Measurements from ENCODE around the gene CCDC39. TPM values are rescaled to one million over a fixed set of nuclear protein-coding genes. Genes with fewer than 3 reads are reported as not detected.
A peak's percentile ranks its signal among the peaks of the same experiment; 100 is the strongest.

Gene CCDC39
- under 1 TPM in 1 of 4 donors, not detected in 3; 0.09 TPM for polyA plus RNA-seq
- long read RNA-seq, donor 1: 0 reads
- long read RNA-seq, donor 2: 0 reads
- long read RNA-seq, donor 3, partial matches to known transcripts: 8 of 8 reads
- long read RNA-seq, donor 3, other reads (novel, unspliced or antisense): 0 of 8 reads
- long read RNA-seq, donor 4: 0 reads
- long read RNA-seq, donor 5: 0 reads
- long read RNA-seq, donor 6: 0 reads
- long read RNA-seq, donor 7: 0 reads
- long read RNA-seq, donor 8: 0 reads
- long read RNA-seq, donor 9: 0 reads
- long read RNA-seq, donor 10, partial matches to known transcripts: 27 of 27 reads
- long read RNA-seq, donor 10, other reads (novel, unspliced or antisense): 0 of 27 reads

DNA sequence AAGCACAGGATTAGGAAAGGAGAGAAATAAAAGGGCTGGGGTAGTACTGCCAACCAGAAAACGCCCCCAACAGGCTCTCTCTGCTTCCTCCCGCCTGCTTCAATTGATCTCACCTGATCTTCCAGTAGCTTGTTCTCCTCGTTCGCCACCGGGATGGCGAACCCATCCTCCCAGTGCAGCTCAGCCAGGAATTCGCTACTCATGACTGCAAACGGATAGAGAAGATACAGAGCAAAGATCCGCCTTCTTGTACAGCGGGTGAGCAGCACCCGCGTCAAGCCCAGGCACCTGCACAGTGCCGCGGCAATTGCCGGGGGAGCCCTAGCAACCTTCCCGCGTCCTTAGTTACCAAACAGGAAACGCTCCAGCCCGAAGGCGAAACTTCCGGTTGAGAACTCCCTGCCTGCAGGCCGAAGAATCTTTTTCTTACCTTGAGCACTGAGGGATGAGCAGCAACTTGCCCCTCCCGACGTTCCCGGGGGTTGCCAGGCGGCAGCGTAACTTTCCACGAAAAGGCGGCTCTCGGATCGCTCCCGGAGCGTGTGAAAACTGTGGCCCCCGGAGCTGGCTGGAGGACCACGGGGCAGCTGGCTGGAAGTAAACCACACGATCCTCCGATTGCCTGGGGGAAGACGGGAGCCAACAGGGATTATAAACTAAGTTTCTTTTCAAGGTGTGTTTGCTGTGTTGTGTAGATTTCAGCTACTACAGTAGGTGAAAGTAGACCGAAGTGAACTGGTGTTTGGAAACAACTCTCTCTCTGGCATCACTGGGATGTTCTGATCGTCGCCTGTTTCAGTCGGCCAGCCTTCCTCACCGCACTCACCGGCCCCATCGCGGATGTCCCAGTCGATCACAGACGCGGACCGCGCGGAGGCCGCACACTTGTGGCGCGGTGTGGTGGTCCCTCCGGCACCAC is at the start of gene CCDC39:
Gene CCDC39 (minus strand): TSS at position 312 of the 919 bp plus-strand sequence. CDS start 109 bp downstream, at position 203.
- H3K27ac ChIP-seq (ENCODE audit: low read depth in 1 of 3, low read length in 2 of 3): peak within 1 kb of the TSS in 1 of 3 donors; percentile 36
- H3K4me1 ChIP-seq (ENCODE audit: control insufficient read depth in 3 of 3, insufficient read depth in 2 of 3, low read depth in 1 of 3, low read length in 2 of 3): peaks cover 0 to 4% (median 0%) of the 10 kb centered on the region in 3 donors
- H3K36me3 ChIP-seq (ENCODE audit: control insufficient read depth in 3 of 3, insufficient read depth in 2 of 3, low read depth in 1 of 3, low read length in 3 of 3): no peaks in the 10 kb centered on the region
- H3K9me3 ChIP-seq (ENCODE audit: control insufficient read depth in 2 of 2, insufficient read depth in 1 of 2, low read depth in 1 of 2, low read length in 1 of 2): no peaks in the 10 kb centered on the region
- DNase-seq (peak; percentile 70 to 92), FAIRE-seq (no peak)
- H3K27me3 ChIP-seq (ENCODE audit: control insufficient read depth in 3 of 3, insufficient read depth in 3 of 3, low read length in 3 of 3): peaks cover 0 to 18% (median 0%) of the 10 kb centered on the region in 3 donors
- peak within 1 kb of the TSS; percentile 38 to 59 (median 56) for H3K4me3 ChIP-seq (ENCODE audit: low read depth in 1 of 3, low read length in 3 of 3)
- 1% methylated on average over 56 of the region's 56 CpGs for WGBS, 3 donors

DNA sequence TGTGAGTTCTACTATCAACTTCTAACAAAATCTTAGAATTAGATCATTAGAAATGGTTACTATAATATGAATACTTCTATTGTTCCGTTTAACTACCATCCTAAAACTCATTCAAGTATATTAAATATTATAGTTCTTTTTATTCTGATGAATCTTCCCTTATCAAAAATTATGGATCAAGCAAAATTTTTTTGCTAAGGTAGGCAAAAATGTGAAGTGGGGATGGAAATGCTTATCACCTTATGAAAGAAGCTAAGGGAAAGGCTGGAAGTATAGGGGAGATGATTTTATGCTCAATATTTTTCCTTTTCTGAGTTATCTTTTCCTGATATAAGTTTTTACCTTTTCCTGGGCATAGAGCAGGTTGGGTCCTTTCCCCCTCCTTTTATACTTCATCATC is 40.7 kb upstream of the CCDC39 start:
- WGBS, 3 donors: 42 to 80% (median 59%) methylated on average over 1 of the region's 1 CpG
- FAIRE-seq (no peak), DNase-seq (no peak)
- Histone ChIP-seq H3K4me3 (ENCODE audit: low read depth in 1 of 3, low read length in 3 of 3) (no peak overlapping the region), H3K27ac (ENCODE audit: low read depth in 1 of 3, low read length in 2 of 3) (no peak overlapping the region), H3K27me3 (ENCODE audit: control insufficient read depth in 3 of 3, insufficient read depth in 3 of 3, low read length in 3 of 3) (no peaks in the 10 kb centered on the region), H3K4me1 (ENCODE audit: control insufficient read depth in 3 of 3, insufficient read depth in 2 of 3, low read depth in 1 of 3, low read length in 2 of 3) (no peaks in the 10 kb centered on the region), H3K36me3 (ENCODE audit: control insufficient read depth in 3 of 3, insufficient read depth in 2 of 3, low read depth in 1 of 3, low read length in 3 of 3) (no peaks in the 10 kb centered on the region), H3K9me3 (ENCODE audit: control insufficient read depth in 2 of 2, insufficient read depth in 1 of 2, low read depth in 1 of 2, low read length in 1 of 2) (no peaks in the 10 kb centered on the region)

DNA sequence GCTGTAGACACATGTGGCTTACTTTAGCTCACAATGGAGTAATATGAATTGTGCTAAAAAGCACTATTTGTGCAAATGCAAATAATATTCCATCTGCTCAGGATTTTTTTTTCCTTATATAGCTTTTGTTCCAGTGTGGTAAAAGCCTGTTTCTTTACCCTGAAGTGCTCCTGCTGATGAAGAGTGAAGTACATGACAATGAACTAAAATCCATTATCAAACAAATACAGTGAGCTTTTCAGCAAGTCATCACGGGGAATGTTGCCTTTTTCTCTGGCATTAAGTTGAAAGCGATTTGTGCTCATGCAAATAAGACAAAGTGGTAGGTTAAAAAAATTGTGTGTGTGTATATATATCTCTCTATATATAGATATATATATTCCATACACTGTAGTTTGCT is 28.6 kb upstream of the CCDC39 start:
- 32 to 46% (median 34%) methylated on average over 2 of the region's 2 CpGs for WGBS, 3 donors
- FAIRE-seq: no peak

DNA sequence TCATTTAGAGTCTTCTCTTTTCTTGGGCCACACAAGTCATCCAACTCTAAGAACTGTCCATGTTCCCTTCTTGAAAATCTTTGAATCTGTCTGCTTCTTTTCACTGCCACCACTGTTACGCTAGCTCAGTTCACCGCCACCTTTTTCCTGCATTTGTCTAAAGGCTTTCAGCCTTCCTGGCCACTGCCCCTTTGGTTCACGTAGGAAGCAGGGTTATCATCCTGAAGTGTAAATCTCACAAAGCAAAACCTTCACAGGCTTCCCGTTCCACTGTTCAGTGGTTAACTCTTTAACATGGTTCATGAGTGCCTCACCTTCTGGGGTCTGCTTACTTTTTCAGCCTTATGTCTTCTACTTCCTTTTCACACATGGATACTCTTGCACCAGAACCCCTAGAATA is 26.3 kb upstream of the CCDC39 start:
- FAIRE-seq (no peak), DNase-seq (no peak)
- Histone ChIP-seq H3K4me1 (ENCODE audit: control insufficient read depth in 3 of 3, insufficient read depth in 2 of 3, low read depth in 1 of 3, low read length in 2 of 3) (no peaks in the 10 kb centered on the region), H3K27ac (ENCODE audit: low read depth in 1 of 3, low read length in 2 of 3) (no peak overlapping the region), H3K9me3 (ENCODE audit: control insufficient read depth in 2 of 2, insufficient read depth in 1 of 2, low read depth in 1 of 2, low read length in 1 of 2) (no peaks in the 10 kb centered on the region), H3K4me3 (ENCODE audit: low read depth in 1 of 3, low read length in 3 of 3) (no peak overlapping the region), H3K36me3 (ENCODE audit: control insufficient read depth in 3 of 3, insufficient read depth in 2 of 3, low read depth in 1 of 3, low read length in 3 of 3) (no peaks in the 10 kb centered on the region), H3K27me3 (ENCODE audit: control insufficient read depth in 3 of 3, insufficient read depth in 3 of 3, low read length in 3 of 3) (no peaks in the 10 kb centered on the region)
- WGBS, 3 donors: 56 to 75% (median 58%) methylated on average over 4 of the region's 4 CpGs

More for the DNA sequence above, 28.6 kb upstream of the CCDC39 start:
- no peak overlapping the region for H3K27ac ChIP-seq (ENCODE audit: low read depth in 1 of 3, low read length in 2 of 3)
- H3K4me3 ChIP-seq (ENCODE audit: low read depth in 1 of 3, low read length in 3 of 3): no peak overlapping the region
- H3K27me3 ChIP-seq (ENCODE audit: control insufficient read depth in 3 of 3, insufficient read depth in 3 of 3, low read length in 3 of 3): no peaks in the 10 kb centered on the region
- no peak for DNase-seq
- H3K4me1 ChIP-seq (ENCODE audit: control insufficient read depth in 3 of 3, insufficient read depth in 2 of 3, low read depth in 1 of 3, low read length in 2 of 3): no peaks in the 10 kb centered on the region
- H3K36me3 ChIP-seq (ENCODE audit: control insufficient read depth in 3 of 3, insufficient read depth in 2 of 3, low read depth in 1 of 3, low read length in 3 of 3): no peaks in the 10 kb centered on the region
- H3K9me3 ChIP-seq (ENCODE audit: control insufficient read depth in 2 of 2, insufficient read depth in 1 of 2, low read depth in 1 of 2, low read length in 1 of 2): no peaks in the 10 kb centered on the region

DNA sequence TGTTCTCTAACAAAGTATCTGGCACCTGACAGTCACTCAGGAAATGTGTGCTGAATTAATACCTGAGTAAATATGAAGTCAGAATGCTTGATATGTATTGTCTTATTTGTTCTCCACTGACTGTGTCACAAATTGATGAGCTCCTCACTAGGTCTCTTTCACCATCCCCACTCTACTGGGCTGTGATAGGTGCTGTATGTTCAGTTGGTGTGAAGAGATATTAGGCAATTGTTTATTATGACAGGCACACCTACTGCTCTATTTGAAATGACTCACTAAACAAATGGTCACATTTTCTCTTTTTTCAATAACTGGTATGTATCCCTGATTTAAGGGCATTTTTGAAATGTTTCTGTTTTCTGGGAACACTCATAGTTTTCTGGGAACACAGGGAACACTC is 25.2 kb upstream of the CCDC39 start:
- H3K36me3 ChIP-seq (ENCODE audit: control insufficient read depth in 3 of 3, insufficient read depth in 2 of 3, low read depth in 1 of 3, low read length in 3 of 3): no peaks in the 10 kb centered on the region
- H3K27me3 ChIP-seq (ENCODE audit: control insufficient read depth in 3 of 3, insufficient read depth in 3 of 3, low read length in 3 of 3): no peaks in the 10 kb centered on the region
- H3K4me3 ChIP-seq (ENCODE audit: low read depth in 1 of 3, low read length in 3 of 3): no peak overlapping the region
- H3K27ac ChIP-seq (ENCODE audit: low read depth in 1 of 3, low read length in 2 of 3): no peak overlapping the region
- no peaks in the 10 kb centered on the region for H3K9me3 ChIP-seq (ENCODE audit: control insufficient read depth in 2 of 2, insufficient read depth in 1 of 2, low read depth in 1 of 2, low read length in 1 of 2)
- no peaks in the 10 kb centered on the region for H3K4me1 ChIP-seq (ENCODE audit: control insufficient read depth in 3 of 3, insufficient read depth in 2 of 3, low read depth in 1 of 3, low read length in 2 of 3)
- FAIRE-seq (no peak), DNase-seq (no peak)

DNA sequence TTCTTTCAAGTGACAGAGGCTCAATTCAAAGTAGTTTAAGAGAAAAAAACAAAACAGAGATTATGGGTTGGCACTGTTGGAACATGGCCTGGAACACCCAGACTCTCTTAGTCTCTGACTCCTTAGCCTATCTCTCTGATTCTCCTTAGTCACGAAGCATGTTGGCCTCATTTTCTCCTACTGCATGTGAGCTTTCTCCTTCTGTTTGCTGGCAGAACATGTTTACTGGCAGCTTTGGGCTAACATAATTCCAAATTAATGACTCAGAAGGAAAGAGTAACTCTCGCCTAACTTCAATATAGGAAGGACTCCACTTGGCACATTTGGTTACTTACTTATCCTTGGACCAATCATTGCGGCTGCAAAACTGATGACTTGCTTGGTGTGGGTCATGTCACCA is 21.7 kb upstream of the CCDC39 start:
- Histone ChIP-seq H3K27me3 (ENCODE audit: control insufficient read depth in 3 of 3, insufficient read depth in 3 of 3, low read length in 3 of 3) (no peaks in the 10 kb centered on the region), H3K27ac (ENCODE audit: low read depth in 1 of 3, low read length in 2 of 3) (no peak overlapping the region), H3K36me3 (ENCODE audit: control insufficient read depth in 3 of 3, insufficient read depth in 2 of 3, low read depth in 1 of 3, low read length in 3 of 3) (no peaks in the 10 kb centered on the region), H3K4me1 (ENCODE audit: control insufficient read depth in 3 of 3, insufficient read depth in 2 of 3, low read depth in 1 of 3, low read length in 2 of 3) (no peaks in the 10 kb centered on the region), H3K9me3 (ENCODE audit: control insufficient read depth in 2 of 2, insufficient read depth in 1 of 2, low read depth in 1 of 2, low read length in 1 of 2) (no peaks in the 10 kb centered on the region), H3K4me3 (ENCODE audit: low read depth in 1 of 3, low read length in 3 of 3) (no peak overlapping the region)
- DNase-seq: no peak
- WGBS, 3 donors: 76 to 84% (median 79%) methylated on average over 3 of the region's 3 CpGs
- FAIRE-seq: no peak

DNA sequence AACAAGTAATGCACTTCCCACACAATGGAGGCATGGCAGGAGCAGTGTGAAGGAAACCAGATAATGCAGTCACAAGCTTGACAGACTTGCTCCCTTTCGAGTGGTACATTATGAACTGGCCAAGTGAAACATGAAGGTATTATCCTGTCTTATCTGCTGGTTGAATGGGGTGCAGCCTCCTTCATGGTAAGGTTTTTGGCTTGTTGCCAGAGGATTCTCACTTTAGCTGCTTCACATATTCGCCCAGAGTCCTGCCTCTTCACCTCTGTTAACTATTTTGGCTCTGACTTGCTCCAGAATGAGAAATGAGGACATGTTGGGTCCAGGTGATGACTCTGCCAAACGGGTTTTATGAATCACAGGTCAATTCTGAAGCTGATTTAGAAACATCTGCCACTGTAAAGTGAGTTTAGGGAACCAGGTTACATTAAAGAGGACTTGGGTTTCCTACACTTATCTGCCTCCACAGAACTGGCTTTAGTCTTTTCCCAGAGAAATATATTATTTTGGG is 19.5 kb upstream of the CCDC39 start:
- Histone ChIP-seq H3K9me3 (ENCODE audit: control insufficient read depth in 2 of 2, insufficient read depth in 1 of 2, low read depth in 1 of 2, low read length in 1 of 2) (no peaks in the 10 kb centered on the region), H3K27me3 (ENCODE audit: control insufficient read depth in 3 of 3, insufficient read depth in 3 of 3, low read length in 3 of 3) (no peaks in the 10 kb centered on the region), H3K4me1 (ENCODE audit: control insufficient read depth in 3 of 3, insufficient read depth in 2 of 3, low read depth in 1 of 3, low read length in 2 of 3) (no peaks in the 10 kb centered on the region), H3K36me3 (ENCODE audit: control insufficient read depth in 3 of 3, insufficient read depth in 2 of 3, low read depth in 1 of 3, low read length in 3 of 3) (no peaks in the 10 kb centered on the region), H3K27ac (ENCODE audit: low read depth in 1 of 3, low read length in 2 of 3) (no peak overlapping the region), H3K4me3 (ENCODE audit: low read depth in 1 of 3, low read length in 3 of 3) (no peak overlapping the region)
- no peak for DNase-seq
- 26 to 43% (median 27%) methylated on average over 3 of the region's 3 CpGs for WGBS, 3 donors
- no peak for FAIRE-seq

DNA sequence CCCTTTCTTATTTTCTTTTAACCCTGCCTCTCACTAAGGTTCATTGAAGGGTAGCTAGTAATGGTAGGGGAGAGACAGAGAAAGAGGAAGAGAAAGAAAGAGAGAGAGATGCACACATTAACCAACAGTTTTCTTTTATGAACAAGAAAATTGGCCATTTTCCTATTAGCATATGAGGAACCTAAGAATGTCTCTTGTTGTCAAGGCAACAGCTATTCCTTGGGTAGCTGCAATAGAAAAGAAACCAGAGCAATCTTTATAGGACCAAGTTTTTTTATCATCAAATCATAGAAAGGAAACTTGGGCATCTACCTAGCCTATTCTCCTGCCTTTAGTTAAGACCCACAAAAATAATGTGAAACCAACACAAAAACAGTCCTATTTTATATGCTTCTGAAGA is 15.0 kb upstream of the CCDC39 start:
- Histone ChIP-seq H3K9me3 (ENCODE audit: control insufficient read depth in 2 of 2, insufficient read depth in 1 of 2, low read depth in 1 of 2, low read length in 1 of 2) (no peaks in the 10 kb centered on the region), H3K4me1 (ENCODE audit: control insufficient read depth in 3 of 3, insufficient read depth in 2 of 3, low read depth in 1 of 3, low read length in 2 of 3) (no peaks in the 10 kb centered on the region), H3K36me3 (ENCODE audit: control insufficient read depth in 3 of 3, insufficient read depth in 2 of 3, low read depth in 1 of 3, low read length in 3 of 3) (no peaks in the 10 kb centered on the region), H3K27me3 (ENCODE audit: control insufficient read depth in 3 of 3, insufficient read depth in 3 of 3, low read length in 3 of 3) (no peaks in the 10 kb centered on the region), H3K4me3 (ENCODE audit: low read depth in 1 of 3, low read length in 3 of 3) (no peak overlapping the region), H3K27ac (ENCODE audit: low read depth in 1 of 3, low read length in 2 of 3) (no peak overlapping the region)
- DNase-seq (no peak), FAIRE-seq (no peak)
